ENCODE measurements around the gene MYO18A. TPM values are rescaled to one million over a fixed set of nuclear protein-coding genes. Genes with fewer than 3 reads are reported as not detected.

MYO18A gene
- total RNA-seq, 4 donors from 2014 or later: 526 to 1,058 (median 835) TPM

GRCh38 chr17:29155966-29156338 lies 24.2 kb downstream of the MYO18A start:
- in situ Hi-C loops (cut with MboI; ENCODE audit: low sequenced_read_pairs in 4 of 4): loop anchor here in 2 of 4 donors (10.0 to 25.0 kb wide), 2 partner anchors 69 to 131 kb away; partner anchors contain the start of gene NUFIP2 (in 1 of the 2)
- ATAC-seq (no peak), DNase-seq (no peak)
- no peak for TF ChIP-seq CTCF (IDR thresholded peaks at IDR 0.05 in 4 of 5, conservative IDR thresholded peaks at IDR 0.05 in 1 of 5)
- no peak for TF ChIP-seq POLR2A (IDR thresholded peaks at IDR 0.05)
- Histone ChIP-seq H3K27me3 (no peaks in the 10 kb centered on the region), H3K36me3 (no peaks in the 10 kb centered on the region), H3K9me3 (no peaks in the 10 kb centered on the region), H3K27ac (peak overlapping the region; percentile 69 to 72 (median 70)), H3K4me1 (peaks cover 25 to 31% of the 10 kb centered on the region in 2 donors), H3K4me3 (no peak overlapping the region)
- intact Hi-C loops (cut with DNase I; ENCODE audit: low total_unique reads): no loop called here

- H3K27me3 ChIP-seq: no peaks in the 10 kb centered on the region
- H3K27ac ChIP-seq: peak overlapping the region; percentile 69 to 72 (median 70)
- TF ChIP-seq CTCF (IDR thresholded peaks at IDR 0.05 in 4 of 5, conservative IDR thresholded peaks at IDR 0.05 in 1 of 5) (no peak), POLR2A (IDR thresholded peaks at IDR 0.05) (no peak)
- in situ Hi-C loops (cut with MboI; ENCODE audit: low sequenced_read_pairs in 4 of 4): loop anchor here in 2 of 4 donors (10.0 to 25.0 kb wide), 2 partner anchors 69 to 132 kb away; partner anchors contain the start of gene NUFIP2 (in 1 of the 2)
- H3K4me3 ChIP-seq: peak overlapping the region in 1 of 4 donors; percentile 44
- DNase-seq (no peak), ATAC-seq (peak; percentile 63 to 85)
- H3K36me3 ChIP-seq: no peaks in the 10 kb centered on the region
- no peaks in the 10 kb centered on the region for H3K9me3 ChIP-seq
- intact Hi-C loops (cut with DNase I; ENCODE audit: low total_unique reads): no loop called here
- H3K4me1 ChIP-seq: peaks cover 25 to 32% of the 10 kb centered on the region in 2 donors
Measured at GRCh38 chr17:29155227-29155965, 24.8 kb downstream of the MYO18A start.

- Histone ChIP-seq H3K27ac (peak overlapping the region; percentile 69 to 72 (median 70)), H3K36me3 (no peaks in the 10 kb centered on the region), H3K27me3 (no peaks in the 10 kb centered on the region), H3K4me3 (peak overlapping the region in 1 of 4 donors; percentile 44), H3K4me1 (peaks cover 26 to 39% of the 10 kb centered on the region in 2 donors), H3K9me3 (no peaks in the 10 kb centered on the region)
- TF ChIP-seq CTCF (IDR thresholded peaks at IDR 0.05 in 4 of 5, conservative IDR thresholded peaks at IDR 0.05 in 1 of 5): no peak
- TF ChIP-seq POLR2A (IDR thresholded peaks at IDR 0.05): no peak
- in situ Hi-C loops (cut with MboI; ENCODE audit: low sequenced_read_pairs in 4 of 4) (loop anchor here in 2 of 4 donors (10.0 to 25.0 kb wide), 2 partner anchors 70 to 133 kb away; partner anchors contain the start of gene NUFIP2 (in 1 of the 2)), intact Hi-C loops (cut with DNase I; ENCODE audit: low total_unique reads) (no loop called here)
- DNase-seq: no peak
- peak; percentile 11 to 67 for ATAC-seq
Measured at GRCh38 chr17:29154516-29155226, 25.5 kb downstream of the MYO18A start.

- H3K36me3 ChIP-seq: no peaks in the 10 kb centered on the region
- TF ChIP-seq POLR2A (IDR thresholded peaks at IDR 0.05) (no peak), CTCF (IDR thresholded peaks at IDR 0.05 in 4 of 5, conservative IDR thresholded peaks at IDR 0.05 in 1 of 5) (no peak)
- peaks cover 34 to 44% of the 10 kb centered on the region in 2 donors for H3K4me1 ChIP-seq
- H3K27me3 ChIP-seq: no peaks in the 10 kb centered on the region
- ATAC-seq: no peak
- H3K9me3 ChIP-seq: no peaks in the 10 kb centered on the region
- in situ Hi-C loops (cut with MboI; ENCODE audit: low sequenced_read_pairs in 4 of 4) (loop anchor here in 2 of 4 donors (10.0 to 25.0 kb wide), 2 partner anchors 73 to 136 kb away; partner anchors contain the start of gene NUFIP2 (in 1 of the 2)), intact Hi-C loops (cut with DNase I; ENCODE audit: low total_unique reads) (no loop called here)
- no peak overlapping the region for H3K4me3 ChIP-seq
- no peak for DNase-seq
- H3K27ac ChIP-seq: no peak overlapping the region
Measured at GRCh38 chr17:29151567-29151966, 28.6 kb downstream of the MYO18A start.

Data from gastrocnemius medialis (tissue), 4 donors.